Fibroblast of lung (primary cell): Measurements from ENCODE around the gene TXNRD2. TPM values are rescaled to one million over a fixed set of nuclear protein-coding genes. Genes with fewer than 3 reads are reported as not detected.
"Not testable (repeated sequence)": the region's sequence is repeated elsewhere in the genome, so short reads cannot be mapped to it uniquely, and the experiment has no call there.

Experiments
- DNase-seq, 2 donors: peaks; one replicate each; pipeline versions ENCODE4 v3.0.0 to v3.0.0-alpha.2; 2010; ENCODE audit warnings: low read depth in 2 of 2
- H2AFZ ChIP-seq: 2 replicates; pipeline ENCODE4 v1.5.1; 2012; ENCODE audit warnings: low read length, control low read depth, inconsistent platforms
- H3K27ac ChIP-seq: 2 replicates; pipeline ENCODE4 v1.5.1; 2011; ENCODE audit warnings: low read length, control low read depth; ENCODE audit not compliant: insufficient read depth
- H3K27me3 ChIP-seq: 2 replicates; pipeline ENCODE4 v1.5.1; 2011; ENCODE audit warnings: mild to moderate bottlenecking, low read length; ENCODE audit not compliant: control insufficient read depth, insufficient read depth
- H3K36me3 ChIP-seq: 2 replicates; pipeline ENCODE4 v1.5.1; 2011; ENCODE audit warnings: low read length; ENCODE audit not compliant: control insufficient read depth, insufficient read depth
- H3K4me1 ChIP-seq: 2 replicates; pipeline ENCODE4 v1.5.1; 2011; ENCODE audit warnings: low read length; ENCODE audit not compliant: control insufficient read depth, insufficient read depth; ENCODE audit errors: extremely low read depth
- H3K4me2 ChIP-seq: 2 replicates; pipeline ENCODE4 v1.5.1; 2011; ENCODE audit warnings: low read length, control low read depth; ENCODE audit not compliant: insufficient read depth; ENCODE audit errors: extremely low read depth
- H3K4me3 ChIP-seq, 4 experiments: fragments of 200-600 bp in 1 of 4; sonication (generic) in 1 of 4; replicated peaks in 1 of 4; 2 replicates each; pipeline ENCODE4 v1.5.1; 2011 to 2016; ENCODE audit warnings: low read length in 4 of 4, low read depth in 3 of 4, mild to moderate bottlenecking in 3 of 4, control low read depth in 2 of 4, inconsistent platforms in 1 of 4, mixed read lengths in 1 of 4; ENCODE audit not compliant: insufficient read depth in 1 of 4; ENCODE audit errors: control extremely low read depth in 1 of 4
- H3K79me2 ChIP-seq: 2 replicates; pipeline ENCODE4 v1.5.1; 2012; ENCODE audit warnings: mild to moderate bottlenecking, low read length, inconsistent platforms; ENCODE audit not compliant: control insufficient read depth, insufficient read depth
- H3K9ac ChIP-seq: 2 replicates; pipeline ENCODE4 v1.5.1; 2011; ENCODE audit warnings: mild to moderate bottlenecking, low read length, control low read depth; ENCODE audit not compliant: insufficient read depth
- H3K9me3 ChIP-seq: 2 replicates; pipeline ENCODE4 v1.5.1; 2012; ENCODE audit warnings: low read depth, low read length; ENCODE audit not compliant: control insufficient read depth, insufficient read depth
- H4K20me1 ChIP-seq: 2 replicates; pipeline ENCODE4 v1.5.1; 2011; ENCODE audit warnings: low read length; ENCODE audit not compliant: control insufficient read depth, insufficient read depth; ENCODE audit errors: extremely low read depth
- EZH2 ChIP-seq: IDR thresholded peaks from 2 replicates; pipeline ENCODE4 v1.5.1; 2012; ENCODE audit warnings: low read length, control low read depth, mild to moderate bottlenecking; ENCODE audit errors: missing control alignments
- polyA plus RNA-seq, 2 donors: library from polyadenylated mRNA; depleted of rRNA in 1 of 2; stranded (reverse) in 1 of 2; unstranded in 1 of 2; fragments of >200 nt; gene quantifications; 2 replicates each; pipeline ENCODE4 v1.2.1, GENCODE V29; 2011 to 2012; ENCODE audit warnings: missing spikeins in 1 of 2
- total RNA-seq: library from RNA; depleted of rRNA; stranded (reverse); fragments of >200 nt; gene quantifications from 2 replicates; pipeline ENCODE4 v1.2.1, GENCODE V29; 2014
- TF ChIP-seq, protein P1 (sequence below), 2 donors: IDR thresholded peaks in 1 of 2; conservative IDR thresholded peaks in 1 of 2; 1 replicate in 1 of 2; 2 replicates in 1 of 2; pipeline ENCODE4 v1.5.1; 2011 to 2012; ENCODE audit warnings: low read length in 2 of 2, control low read depth in 1 of 2, inconsistent platforms in 1 of 2, low read depth in 1 of 2, mild to moderate bottlenecking in 1 of 2

Gene TXNRD2
- total and polyA plus RNA-seq, 2 donors (not counting 1 experiment from before 2014, with no cell fraction given): 13.2 to 30.7 TPM

DNA sequence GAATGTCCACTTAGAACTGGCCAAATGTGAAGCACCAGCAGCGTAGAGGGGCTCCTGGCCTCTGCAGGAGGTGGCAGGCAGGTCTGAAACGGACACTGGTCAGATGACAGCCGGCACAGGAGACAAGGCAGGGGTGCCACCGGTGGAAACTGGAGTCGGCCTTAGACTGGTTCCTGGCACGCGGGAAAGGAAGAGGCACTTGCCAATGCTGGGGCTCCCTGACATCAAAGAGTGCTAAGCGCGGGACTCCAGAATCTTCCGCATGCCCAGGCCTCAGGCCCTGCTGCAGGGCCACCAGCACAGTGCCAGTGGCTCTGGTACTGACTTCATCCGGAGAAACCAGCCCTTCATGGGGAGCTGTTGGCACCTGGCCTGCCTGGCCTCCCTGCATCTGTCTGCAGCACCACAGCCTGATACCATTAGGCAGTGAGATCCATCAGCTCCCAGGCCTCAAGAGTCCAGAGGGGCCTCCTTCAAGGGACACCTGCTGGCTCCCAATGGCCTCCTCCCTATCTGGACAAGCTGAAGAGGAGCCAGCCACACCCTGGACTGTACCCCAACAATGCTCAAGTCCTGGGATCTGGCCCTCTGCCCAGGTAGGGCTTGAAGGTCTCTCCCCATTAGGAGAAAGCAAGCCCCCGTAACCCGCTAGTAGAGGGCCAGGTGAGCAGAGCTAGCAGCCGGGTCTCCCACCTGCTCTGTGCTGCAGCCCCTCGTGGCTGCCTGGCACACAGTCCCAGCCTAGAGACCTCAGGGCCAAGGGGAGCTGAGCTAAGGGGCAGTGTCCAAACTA is 57.3 kb downstream of the TXNRD2 start:
- no peak overlapping the region for H3K27ac ChIP-seq
- H4K20me1 ChIP-seq: no peaks in the 10 kb centered on the region
- no peaks in the 10 kb centered on the region for H3K36me3 ChIP-seq
- no peak for DNase-seq
- no peak overlapping the region for H2AFZ ChIP-seq
- no peak overlapping the region for H3K4me2 ChIP-seq
- H3K79me2 ChIP-seq: peaks cover 8% of the 10 kb centered on the region
- no peaks in the 10 kb centered on the region for H3K27me3 ChIP-seq
- no peaks in the 10 kb centered on the region for H3K9me3 ChIP-seq
- no peak overlapping the region for H3K9ac ChIP-seq
- no peak overlapping the region for H3K4me3 ChIP-seq
- peaks cover 46% of the 10 kb centered on the region for H3K4me1 ChIP-seq
- no peak for TF ChIP-seq EZH2
- TF ChIP-seq, protein P1, sequence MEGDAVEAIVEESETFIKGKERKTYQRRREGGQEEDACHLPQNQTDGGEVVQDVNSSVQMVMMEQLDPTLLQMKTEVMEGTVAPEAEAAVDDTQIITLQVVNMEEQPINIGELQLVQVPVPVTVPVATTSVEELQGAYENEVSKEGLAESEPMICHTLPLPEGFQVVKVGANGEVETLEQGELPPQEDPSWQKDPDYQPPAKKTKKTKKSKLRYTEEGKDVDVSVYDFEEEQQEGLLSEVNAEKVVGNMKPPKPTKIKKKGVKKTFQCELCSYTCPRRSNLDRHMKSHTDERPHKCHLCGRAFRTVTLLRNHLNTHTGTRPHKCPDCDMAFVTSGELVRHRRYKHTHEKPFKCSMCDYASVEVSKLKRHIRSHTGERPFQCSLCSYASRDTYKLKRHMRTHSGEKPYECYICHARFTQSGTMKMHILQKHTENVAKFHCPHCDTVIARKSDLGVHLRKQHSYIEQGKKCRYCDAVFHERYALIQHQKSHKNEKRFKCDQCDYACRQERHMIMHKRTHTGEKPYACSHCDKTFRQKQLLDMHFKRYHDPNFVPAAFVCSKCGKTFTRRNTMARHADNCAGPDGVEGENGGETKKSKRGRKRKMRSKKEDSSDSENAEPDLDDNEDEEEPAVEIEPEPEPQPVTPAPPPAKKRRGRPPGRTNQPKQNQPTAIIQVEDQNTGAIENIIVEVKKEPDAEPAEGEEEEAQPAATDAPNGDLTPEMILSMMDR (conservative IDR thresholded peaks at IDR 0.05 in 1 of 2, IDR thresholded peaks at IDR 0.05 in 1 of 2; ENCODE audit: low read depth in 1 of 2, low read length in 2 of 2): no peak

DNA sequence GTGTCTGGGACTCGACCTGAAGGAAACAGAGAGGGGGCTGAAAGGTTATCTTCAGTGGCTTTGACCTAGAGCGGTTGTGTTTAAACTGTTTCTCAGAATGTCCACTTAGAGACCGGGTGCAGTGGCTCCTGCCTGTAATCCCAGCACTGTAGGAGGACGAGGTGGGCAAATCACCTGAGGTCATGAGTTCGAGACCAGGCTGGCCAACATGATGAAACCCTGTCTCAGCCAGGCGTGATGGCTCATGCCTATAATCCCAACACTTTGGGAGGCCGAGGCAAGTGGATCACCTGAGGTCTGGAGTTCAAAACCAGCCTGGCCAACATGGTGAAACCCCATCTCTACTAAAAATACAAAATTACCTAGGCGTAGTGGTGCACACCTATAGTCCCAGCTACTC is 58.2 kb downstream of the TXNRD2 start:
- not testable (repeated sequence) for H2AFZ ChIP-seq, H3K4me3 ChIP-seq, H3K27me3 ChIP-seq, H3K36me3 ChIP-seq, H3K9ac ChIP-seq, H3K79me2 ChIP-seq, H4K20me1 ChIP-seq, DNase-seq, H3K4me2 ChIP-seq, H3K9me3 ChIP-seq
- Histone ChIP-seq H3K27ac (peak overlapping the region; percentile 98), H3K4me1 (peaks cover 50% of the 10 kb centered on the region)

DNA sequence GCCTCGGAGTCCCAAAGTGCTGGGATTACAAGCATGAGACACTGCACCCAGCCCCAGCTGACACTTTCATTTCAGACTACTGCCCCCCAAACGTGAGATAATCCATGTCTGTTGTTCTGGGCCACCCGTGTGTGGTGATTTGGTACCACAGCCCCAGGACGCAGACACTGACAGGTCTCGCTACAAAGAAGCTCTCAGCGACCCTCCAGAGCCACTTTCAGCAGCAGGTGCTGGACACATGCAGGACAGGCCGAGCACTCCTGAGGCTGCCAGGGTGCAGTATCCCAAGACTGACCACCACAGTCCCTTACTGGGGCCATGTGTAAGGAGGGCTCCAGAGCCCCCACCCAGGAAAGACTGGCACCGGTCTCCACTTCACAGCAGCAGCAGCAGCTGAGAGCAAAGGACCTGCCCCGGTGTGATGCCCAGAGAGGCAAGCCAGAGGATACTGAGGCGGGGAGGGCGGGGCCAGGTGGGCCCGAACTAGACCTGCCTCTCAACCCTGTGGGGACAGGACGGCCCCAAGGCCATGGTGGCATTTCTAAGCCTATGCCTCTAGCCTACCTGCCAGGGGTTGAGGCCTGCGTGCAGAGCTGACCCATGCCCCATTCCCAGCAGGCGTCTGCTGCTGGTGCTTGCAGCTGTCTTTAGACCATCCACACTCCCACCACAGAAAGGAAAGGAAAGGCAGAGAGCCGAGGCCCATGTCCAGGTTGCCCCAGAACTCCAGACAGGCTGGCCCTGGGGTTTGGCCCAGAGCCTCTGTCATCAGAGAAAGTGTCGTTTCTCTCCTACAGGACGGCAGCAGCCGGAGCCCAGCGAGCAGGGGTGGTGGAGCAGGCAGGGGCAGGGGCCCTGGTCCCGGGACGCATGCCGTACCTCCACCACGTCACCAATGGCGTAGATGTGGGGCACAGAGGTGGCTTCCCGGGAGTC is 58.9 kb downstream of the TXNRD2 start:
- Histone ChIP-seq H3K4me2 (no peak overlapping the region), H3K79me2 (peaks cover 8% of the 10 kb centered on the region), H3K27ac (peak overlapping the region; percentile 98), H3K4me1 (peaks cover 51% of the 10 kb centered on the region), H3K36me3 (peaks cover 2% of the 10 kb centered on the region), H3K4me3 (no peak overlapping the region), H4K20me1 (no peaks in the 10 kb centered on the region), H2AFZ (no peak overlapping the region), H3K27me3 (no peaks in the 10 kb centered on the region), H3K9me3 (no peaks in the 10 kb centered on the region), H3K9ac (no peak overlapping the region)
- TF ChIP-seq, protein P1 (conservative IDR thresholded peaks at IDR 0.05 in 1 of 2, IDR thresholded peaks at IDR 0.05 in 1 of 2; ENCODE audit: low read depth in 1 of 2, low read length in 2 of 2): no peak
- no peak for TF ChIP-seq EZH2
- no peak for DNase-seq
